Right lobe of liver (tissue), 6 donors: Measurements from ENCODE around the gene RBFOX1. TPM values are rescaled to one million over a fixed set of nuclear protein-coding genes. Genes with fewer than 3 reads are reported as not detected.
"Not testable (repeated sequence)": the region's sequence is repeated elsewhere in the genome, so short reads cannot be mapped to it uniquely, and the experiment has no call there.

Experiments
- ATAC-seq, 4 donors: fragments of 200-7000 bp; cut with Tn5 transposase; one replicate each; pipeline ENCODE4 v1.9.1; 2020; ENCODE audit warnings: mild to moderate bottlenecking in 4 of 4, moderate library complexity in 4 of 4
- DNase-seq, 3 donors: peaks; one replicate each; pipeline ENCODE4 v3.0.0-alpha.2; 2020
- H3K27ac ChIP-seq, 3 donors: fragments of 200-600 bp; one replicate each; pipeline ENCODE4 v1.8.0; 2022
- H3K27me3 ChIP-seq, 2 donors: fragments of 200-600 bp; one replicate each; pipeline ENCODE4 v1.8.0; 2022
- H3K36me3 ChIP-seq, 4 donors: fragments of 200-600 bp; sonication (generic) in 1 of 4; one replicate each; pipeline versions ENCODE4 v1.5.1 to v1.8.0; 2017 to 2022; ENCODE audit warnings: control low read depth in 1 of 4
- H3K4me1 ChIP-seq, 4 donors: fragments of 200-600 bp; sonication (generic) in 1 of 4; one replicate each; pipeline versions ENCODE4 v1.5.1 to v1.8.0; 2017 to 2022; ENCODE audit warnings: control low read depth in 1 of 4
- H3K4me3 ChIP-seq, 3 donors: fragments of 200-600 bp; one replicate each; pipeline ENCODE4 v1.8.0; 2022
- H3K9me3 ChIP-seq, 4 donors: fragments of 200-600 bp; sonication (generic) in 1 of 4; one replicate each; pipeline versions ENCODE4 v1.5.1 to v1.8.0; 2017 to 2022; ENCODE audit warnings: control low read depth in 1 of 4
- POLR2A ChIP-seq: fragments of 450-650 bp; IDR thresholded peaks from one replicate; pipeline ENCODE4 v1.6.1; 2017; ENCODE audit warnings: antibody characterized with exemption, mild to moderate bottlenecking
- WGBS: methylation state at CpG from one replicate; pipeline ENCODE4 v1.1.6; 2018; ENCODE audit warnings: low coverage, low lambda C conversion rate; ENCODE audit not compliant: insufficient coverage; ENCODE audit errors: missing lambda C conversion rate; 5-methylcytosine and 5-hydroxymethylcytosine counted together
- intact Hi-C, 2 donors: fragments of 100-400 bp; cut with DNase I; formaldehyde crosslinking; loops; one replicate each; pipeline versions ENCODE4 v1.11.2 to v1.14.1; 2022
- total RNA-seq, 6 experiments: library from RNA; depleted of rRNA in 2 of 6; stranded (reverse); fragments of >200 nt in 2 of 6; fragmentation: NEBNext Ultra II Directional in 3 of 6; extraction: Animal tissue kit (Norgen Biotek cat#: 25700) in 3 of 6; gene quantifications; one replicate each; pipeline versions ENCODE4 v1.1.0 to v1.2.4, GENCODE V29; 2016 to 2023
- TF ChIP-seq, protein P1 (sequence below), 4 donors: fragments of 200-600 bp in 3 of 4; fragments of 450-650 bp in 1 of 4; IDR thresholded peaks; one replicate each; pipeline versions ENCODE4 v1.5.1 to v1.8.0; 2016 to 2022; ENCODE audit warnings: antibody characterized with exemption in 4 of 4, mild to moderate bottlenecking in 2 of 4
- donor health status: DM: no; HTN: yes; CAD: no.
- donor health status: DM: no; HTN: no; CAD: no.
- donor health status: DM: no; HTN: no; CAD: no.
- donor health status: DM: no; HTN: yes; CAD: no.
- donor health status: DM: no; HTN: yes; CAD: no.

Gene RBFOX1
- total RNA-seq, 6 experiments from 2014 or later = 0.19 TPM; not detected in 5

GRCh38 chr16:7497691-7498090 lies 165.0 kb downstream of the RBFOX1 start:
- Histone ChIP-seq H3K4me3 (no peak overlapping the region), H3K27me3 (no peaks in the 10 kb centered on the region), H3K36me3 (no peaks in the 10 kb centered on the region), H3K4me1 (no peaks in the 10 kb centered on the region), H3K27ac (no peak overlapping the region), H3K9me3 (no peaks in the 10 kb centered on the region)
- intact Hi-C loops = no loop called here
- TF ChIP-seq, protein P1, sequence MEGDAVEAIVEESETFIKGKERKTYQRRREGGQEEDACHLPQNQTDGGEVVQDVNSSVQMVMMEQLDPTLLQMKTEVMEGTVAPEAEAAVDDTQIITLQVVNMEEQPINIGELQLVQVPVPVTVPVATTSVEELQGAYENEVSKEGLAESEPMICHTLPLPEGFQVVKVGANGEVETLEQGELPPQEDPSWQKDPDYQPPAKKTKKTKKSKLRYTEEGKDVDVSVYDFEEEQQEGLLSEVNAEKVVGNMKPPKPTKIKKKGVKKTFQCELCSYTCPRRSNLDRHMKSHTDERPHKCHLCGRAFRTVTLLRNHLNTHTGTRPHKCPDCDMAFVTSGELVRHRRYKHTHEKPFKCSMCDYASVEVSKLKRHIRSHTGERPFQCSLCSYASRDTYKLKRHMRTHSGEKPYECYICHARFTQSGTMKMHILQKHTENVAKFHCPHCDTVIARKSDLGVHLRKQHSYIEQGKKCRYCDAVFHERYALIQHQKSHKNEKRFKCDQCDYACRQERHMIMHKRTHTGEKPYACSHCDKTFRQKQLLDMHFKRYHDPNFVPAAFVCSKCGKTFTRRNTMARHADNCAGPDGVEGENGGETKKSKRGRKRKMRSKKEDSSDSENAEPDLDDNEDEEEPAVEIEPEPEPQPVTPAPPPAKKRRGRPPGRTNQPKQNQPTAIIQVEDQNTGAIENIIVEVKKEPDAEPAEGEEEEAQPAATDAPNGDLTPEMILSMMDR (IDR thresholded peaks at IDR 0.05) = no peak
- TF ChIP-seq POLR2A = no peak
- WGBS = 55% methylated on average over 4 of the region's 4 CpGs
- ATAC-seq = no peak
- no peak for DNase-seq

DNA sequence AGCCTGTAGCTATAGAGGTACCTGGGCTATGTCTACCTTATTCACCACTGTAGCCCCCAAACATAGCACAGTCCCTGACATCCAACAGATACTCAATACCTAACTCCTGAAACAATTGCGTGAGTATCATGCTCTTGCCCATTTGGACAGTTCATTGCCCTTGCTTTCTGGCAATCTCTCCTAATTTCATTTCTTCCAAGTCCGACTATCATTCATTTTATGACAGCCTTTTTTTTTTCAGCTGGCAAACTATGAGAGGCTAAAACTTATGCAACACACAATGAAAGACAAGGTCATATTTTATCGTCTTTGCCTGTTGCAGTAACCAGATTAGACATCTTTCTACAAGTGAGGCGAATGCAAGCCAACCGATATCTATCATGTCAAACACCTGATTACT lies 169.2 kb downstream of the RBFOX1 start:
- Histone ChIP-seq H3K27me3 (no peaks in the 10 kb centered on the region), H3K27ac (no peak overlapping the region), H3K36me3 (no peaks in the 10 kb centered on the region), H3K9me3 (no peaks in the 10 kb centered on the region), H3K4me1 (no peaks in the 10 kb centered on the region), H3K4me3 (no peak overlapping the region)
- intact Hi-C loops = no loop called here
- no peak for TF ChIP-seq POLR2A
- TF ChIP-seq, protein P1 (IDR thresholded peaks at IDR 0.05) = no peak
- 60% methylated on average over 5 of the region's 5 CpGs for WGBS
- DNase-seq (no peak), ATAC-seq (no peak)

DNA sequence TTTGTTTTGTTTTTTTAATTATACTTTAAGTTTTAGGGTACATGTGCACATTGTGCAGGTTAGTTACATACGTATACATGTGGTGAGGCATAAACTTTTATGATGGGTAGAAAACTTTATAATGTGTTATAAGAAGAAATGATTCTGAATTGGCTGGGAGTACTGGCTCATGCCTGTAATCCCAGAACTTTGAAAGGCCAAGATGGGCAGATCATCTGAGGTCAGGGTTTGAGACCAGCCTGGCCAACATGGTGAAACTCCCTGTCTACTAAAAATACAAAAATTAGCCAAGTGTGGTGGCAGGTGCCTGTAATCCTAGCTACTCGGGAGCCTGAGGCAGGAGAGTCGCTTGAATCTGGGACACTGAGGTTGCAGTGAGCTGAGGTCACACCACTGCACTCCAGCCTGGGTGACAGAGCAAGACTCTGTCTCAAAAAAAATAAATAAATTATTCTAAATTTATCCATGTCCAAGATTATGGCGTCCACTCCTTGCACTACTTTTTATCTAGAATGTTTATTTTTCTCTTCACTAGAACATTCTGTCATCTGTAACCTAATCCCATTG lies 170.0 kb downstream of the RBFOX1 start:
- H3K9me3 ChIP-seq, H3K4me3 ChIP-seq, intact Hi-C loops, DNase-seq, H3K27ac ChIP-seq, H3K27me3 ChIP-seq, ATAC-seq, H3K4me1 ChIP-seq, H3K36me3 ChIP-seq: not testable (repeated sequence)
- WGBS = 53% methylated on average over 4 of the region's 4 CpGs

DNA sequence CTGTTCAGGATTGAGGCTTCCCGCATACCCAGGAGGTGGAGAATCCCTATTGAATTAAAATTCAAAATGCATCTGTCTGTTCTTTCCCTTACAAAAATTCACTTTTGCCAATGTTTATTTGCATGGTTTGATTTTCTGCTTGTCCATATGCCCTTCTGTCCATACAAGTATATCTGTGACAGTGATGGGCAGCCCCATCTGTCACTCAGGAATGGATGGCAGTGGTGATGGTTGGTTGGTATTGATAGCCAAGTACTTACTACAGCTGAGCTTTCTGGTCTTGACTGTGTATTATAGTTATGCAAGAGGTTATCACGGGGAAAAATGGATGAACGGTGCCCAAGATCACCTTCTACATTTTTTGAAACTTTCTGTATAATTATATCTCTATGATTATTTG lies 171.0 kb downstream of the RBFOX1 start:
- no peaks in the 10 kb centered on the region for H3K27me3 ChIP-seq
- H3K36me3 ChIP-seq = no peaks in the 10 kb centered on the region
- no peaks in the 10 kb centered on the region for H3K9me3 ChIP-seq
- no peak overlapping the region for H3K27ac ChIP-seq
- DNase-seq (no peak), ATAC-seq (no peak)
- H3K4me3 ChIP-seq = no peak overlapping the region
- no peaks in the 10 kb centered on the region for H3K4me1 ChIP-seq
- intact Hi-C loops = no loop called here
- TF ChIP-seq POLR2A = no peak
- TF ChIP-seq, protein P1 (IDR thresholded peaks at IDR 0.05) = no peak
- WGBS = 52% methylated on average over 3 of the region's 3 CpGs

DNA sequence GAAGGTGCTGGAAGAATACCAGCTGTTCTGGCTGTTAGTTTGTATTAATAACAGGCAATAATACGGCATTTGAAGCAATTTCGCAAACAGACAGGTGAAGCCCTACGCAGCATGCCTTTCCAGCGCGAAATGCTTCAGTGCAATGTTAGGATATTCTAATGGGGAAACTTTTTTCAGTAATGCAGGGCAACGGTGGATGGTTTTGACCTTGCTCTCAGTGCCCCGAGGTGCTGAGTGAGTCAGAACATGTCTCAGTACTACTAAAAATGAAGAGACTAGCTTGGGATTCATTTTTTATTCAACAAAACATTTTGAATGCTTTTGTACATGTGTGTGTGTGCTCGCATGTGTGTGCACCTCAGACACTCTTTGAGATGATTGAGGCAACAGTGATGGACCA lies 172.2 kb downstream of the RBFOX1 start:
- no peaks in the 10 kb centered on the region for H3K36me3 ChIP-seq
- TF ChIP-seq, protein P1 (IDR thresholded peaks at IDR 0.05) = no peak
- no peak for TF ChIP-seq POLR2A
- H3K27ac ChIP-seq = no peak overlapping the region
- DNase-seq = no peak
- intact Hi-C loops = no loop called here
- no peaks in the 10 kb centered on the region for H3K9me3 ChIP-seq
- H3K4me1 ChIP-seq = no peaks in the 10 kb centered on the region
- H3K4me3 ChIP-seq = no peak overlapping the region
- 61% methylated on average over 8 of the region's 8 CpGs for WGBS
- H3K27me3 ChIP-seq = no peaks in the 10 kb centered on the region
- no peak for ATAC-seq
